Hematopoietic multipotent progenitor cell treated with erythropoietin and hydrocortisone succinate and interleukin-3 and kit ligand, for 8 days (in vitro differentiated cells): ENCODE measurements around the gene TRABD2B.
A peak's percentile ranks its signal among the peaks of the same experiment; 100 is the strongest.

ENCODE experiments used
- DNase-seq: peaks from one replicate; pipeline ENCODE4 v3.0.0-alpha.2; 2015

The TRABD2B gene

DNA sequence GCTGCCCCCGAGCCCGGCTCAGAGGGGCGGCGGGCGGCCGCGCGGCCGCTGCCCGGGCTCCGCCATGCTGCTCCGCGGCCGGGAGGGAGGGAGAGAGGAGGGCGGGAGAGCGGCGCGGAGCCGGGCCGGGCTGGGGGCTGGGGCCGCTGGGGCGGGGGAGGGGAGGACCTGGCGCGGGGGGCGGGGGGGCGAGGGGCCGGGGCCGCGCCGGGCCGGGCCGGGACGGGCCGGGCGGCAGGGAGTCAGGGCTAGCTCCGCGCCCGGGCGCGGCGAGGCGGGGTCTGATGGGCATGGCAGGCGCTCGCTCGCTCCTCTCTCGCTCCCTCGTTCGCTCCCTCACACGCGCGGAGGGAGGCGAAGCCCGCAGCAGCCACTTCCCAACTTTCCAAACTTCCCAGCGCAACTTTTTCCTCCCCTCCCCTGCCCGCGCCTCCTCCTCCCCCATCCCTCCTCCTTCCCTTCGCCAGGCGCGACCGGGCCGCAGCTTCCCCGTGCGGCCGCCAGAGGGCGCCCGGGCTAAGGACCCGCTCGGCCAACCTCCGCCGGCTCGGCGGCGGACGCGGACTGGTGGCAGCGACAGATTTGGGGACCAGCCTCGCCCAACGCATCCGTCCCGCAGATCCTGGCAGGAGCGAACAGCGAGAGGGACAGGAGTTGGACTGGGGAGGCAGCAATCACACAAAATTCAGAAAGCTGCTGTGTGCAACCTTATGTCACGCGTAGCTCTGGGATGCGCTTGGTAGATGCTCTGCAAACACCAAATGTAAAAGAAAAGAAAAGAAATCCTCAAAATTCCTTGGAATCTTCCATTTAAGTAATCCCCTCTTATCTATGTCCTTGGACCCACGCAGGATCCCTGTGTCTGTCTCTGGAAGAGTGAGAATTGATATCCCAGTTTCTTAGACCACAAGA is at the start of gene TRABD2B:
TRABD2B (minus strand) TSS at position 97 of the 912 bp plus-strand sequence.
- peak; percentile 55 for DNase-seq

- DNase-seq, result no peak
Observed at GRCh38 chr1:48044311-48044710, 47.1 kb upstream of the TRABD2B start.

GRCh38 chr1:48043622-48044021 is 46.4 kb upstream of the TRABD2B start:
- DNase-seq, result no peak

DNA sequence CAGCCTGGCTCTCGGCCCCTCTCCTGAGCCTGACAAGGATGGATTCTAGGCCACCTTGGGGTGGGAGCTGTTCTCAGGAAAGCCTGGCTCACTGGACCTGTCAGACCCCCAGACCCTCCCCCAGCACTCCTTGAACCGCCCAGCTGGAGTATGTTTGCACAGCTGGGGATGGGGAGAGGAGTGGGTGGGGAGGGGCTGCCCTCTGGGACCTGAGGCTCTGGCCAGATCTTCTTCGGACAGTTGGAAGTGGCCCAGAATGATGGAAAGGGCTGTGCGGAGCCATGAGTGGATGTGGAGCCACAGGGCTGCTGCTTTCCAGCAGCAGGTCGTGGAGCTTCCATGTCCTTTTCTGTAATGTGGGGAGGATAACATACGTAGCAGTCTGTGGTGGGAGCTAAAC is 43.0 kb upstream of the TRABD2B start:
- no peak for DNase-seq

GRCh38 chr1:48039088-48040054 is 42.2 kb upstream of the TRABD2B start:
- no peak for DNase-seq

- DNase-seq, result no peak
Observed at GRCh38 chr1:48038270-48038767, 41.1 kb upstream of the TRABD2B start.

- no peak for DNase-seq
Observed at GRCh38 chr1:48036710-48037355, 39.6 kb upstream of the TRABD2B start.

DNA sequence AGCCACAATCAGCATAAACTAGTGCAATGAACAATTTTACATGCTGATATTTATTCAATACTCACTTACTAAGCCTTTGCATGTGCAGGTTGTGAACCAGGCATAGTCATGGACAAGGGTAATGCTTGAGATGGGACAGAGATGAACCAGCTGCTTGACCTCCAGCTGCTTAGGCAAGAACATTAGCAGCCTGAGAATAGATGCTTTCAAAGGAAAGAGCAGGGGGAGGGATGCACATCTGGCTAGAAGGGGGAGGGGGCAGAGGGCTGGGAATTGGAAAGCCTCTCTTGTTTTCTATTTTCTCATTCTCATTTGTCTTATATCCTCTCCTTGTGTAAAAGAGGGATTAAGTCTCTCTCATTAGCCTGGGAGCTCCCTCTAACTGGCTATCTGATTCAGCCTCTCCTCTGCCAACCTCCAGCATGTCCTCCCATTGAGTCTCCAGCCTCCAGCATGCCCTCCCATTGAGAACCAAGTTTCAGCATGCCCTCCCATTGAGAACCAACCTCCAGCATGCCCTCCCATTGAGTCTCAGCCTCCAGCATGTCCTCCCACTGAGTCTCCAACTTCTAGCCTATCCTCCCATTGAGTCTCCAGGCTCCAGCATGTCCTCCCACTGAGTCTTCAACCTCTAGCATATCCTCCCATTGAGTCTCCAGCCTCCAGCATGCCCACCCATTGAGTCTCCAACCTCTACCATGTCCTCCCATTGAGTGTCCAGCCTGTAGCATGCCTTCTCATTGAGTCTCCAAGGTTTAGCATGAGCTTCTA is 38.4 kb upstream of the TRABD2B start:
- DNase-seq, result no peak

DNA sequence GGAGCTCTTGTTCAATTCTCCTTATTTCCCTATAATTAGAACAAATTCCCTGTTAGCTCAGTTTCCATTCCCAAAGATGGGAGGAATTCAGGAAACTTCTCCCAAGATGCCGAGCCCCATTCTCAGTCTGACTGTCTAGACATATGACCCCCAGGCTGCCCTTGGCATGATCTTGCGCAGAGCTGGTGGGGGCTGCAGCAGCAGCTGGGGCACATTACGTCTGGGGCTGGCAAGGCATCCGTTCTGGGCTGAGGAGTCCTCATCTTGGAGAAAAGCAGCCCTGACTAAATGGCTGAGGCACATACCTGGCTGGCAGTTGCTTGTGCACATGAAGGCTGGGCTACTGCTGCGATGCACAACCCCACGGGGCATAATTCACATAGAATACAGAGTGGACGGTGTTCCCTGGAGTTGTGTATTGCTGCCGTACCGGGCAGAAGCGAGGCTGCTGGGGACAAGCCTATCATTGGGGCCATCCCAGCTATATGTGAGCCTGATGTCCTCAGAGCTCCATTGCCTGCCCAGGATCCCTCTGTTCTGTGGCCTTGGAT is 36.4 kb upstream of the TRABD2B start:
- no peak for DNase-seq

GRCh38 chr1:48031676-48032075 is 34.5 kb upstream of the TRABD2B start:
- no peak for DNase-seq

GRCh38 chr1:48030696-48031365 is 33.6 kb upstream of the TRABD2B start:
- no peak for DNase-seq

- DNase-seq, result no peak
Observed at GRCh38 chr1:48030211-48030610, 33.0 kb upstream of the TRABD2B start.

GRCh38 chr1:48028218-48029069 is 31.3 kb upstream of the TRABD2B start:
- DNase-seq, result no peak

GRCh38 chr1:48027533-48027835 is 30.3 kb upstream of the TRABD2B start:
- no peak for DNase-seq

DNA sequence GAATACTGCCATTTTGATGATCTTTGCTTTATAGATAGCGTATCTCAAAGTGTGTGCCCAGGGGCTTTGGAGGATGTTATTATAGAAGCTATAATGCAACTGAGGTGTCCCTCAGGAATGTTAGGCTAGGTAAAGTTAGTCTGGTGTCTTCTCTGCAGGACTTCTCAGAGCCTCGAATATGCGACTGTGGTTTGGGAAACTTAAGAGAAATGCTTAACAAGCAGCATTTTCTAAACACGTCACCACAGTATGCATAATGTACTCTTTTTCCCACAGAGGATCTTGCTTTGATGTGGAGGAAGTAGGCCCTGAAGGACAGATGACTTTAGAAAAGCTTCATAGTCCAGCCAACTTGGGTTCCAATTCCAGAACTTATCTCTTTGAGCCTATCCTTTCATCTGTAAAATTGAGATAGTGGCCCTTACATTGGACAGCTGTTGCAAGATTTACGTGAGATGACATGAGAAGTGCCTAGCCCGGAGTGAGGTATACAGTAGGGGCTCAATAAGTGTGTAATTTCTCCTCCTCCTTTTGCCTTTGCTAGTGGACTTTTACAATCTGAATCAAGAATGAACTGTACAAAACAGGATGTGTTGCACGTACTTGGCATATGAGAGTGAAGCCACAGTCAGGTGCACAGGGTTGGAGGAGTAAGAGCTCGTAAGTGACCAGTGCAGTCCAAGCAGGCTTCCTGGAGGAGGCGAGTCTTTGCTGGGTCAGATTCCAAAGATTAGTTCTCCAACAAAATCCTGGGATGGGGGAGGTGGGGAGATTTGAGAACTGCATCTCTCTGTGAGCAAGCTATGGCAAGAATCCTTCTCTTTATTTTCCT is 29.7 kb upstream of the TRABD2B start:
- no peak for DNase-seq

- no peak for DNase-seq
Observed at GRCh38 chr1:48026275-48026674, 29.1 kb upstream of the TRABD2B start.

DNA sequence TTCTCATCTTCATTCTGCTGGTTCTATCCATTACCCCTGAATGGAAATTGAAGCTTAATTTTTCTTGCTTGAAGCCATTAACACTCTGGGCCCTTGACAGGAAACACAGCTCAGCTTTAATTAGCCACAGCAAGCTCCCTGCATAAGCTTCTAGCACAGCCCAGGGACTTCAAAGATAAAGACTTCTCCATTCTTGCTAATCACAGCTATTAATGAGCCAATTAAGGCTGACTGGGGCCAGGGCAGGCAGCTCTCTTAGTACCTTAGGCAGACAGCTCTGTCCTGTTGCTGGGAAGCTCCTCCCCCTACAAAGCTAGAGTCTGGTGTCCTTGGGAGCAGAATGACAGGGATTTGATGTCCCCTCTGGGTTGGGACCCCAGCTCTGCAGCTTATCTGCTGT is 27.9 kb upstream of the TRABD2B start:
- DNase-seq, result no peak

DNA sequence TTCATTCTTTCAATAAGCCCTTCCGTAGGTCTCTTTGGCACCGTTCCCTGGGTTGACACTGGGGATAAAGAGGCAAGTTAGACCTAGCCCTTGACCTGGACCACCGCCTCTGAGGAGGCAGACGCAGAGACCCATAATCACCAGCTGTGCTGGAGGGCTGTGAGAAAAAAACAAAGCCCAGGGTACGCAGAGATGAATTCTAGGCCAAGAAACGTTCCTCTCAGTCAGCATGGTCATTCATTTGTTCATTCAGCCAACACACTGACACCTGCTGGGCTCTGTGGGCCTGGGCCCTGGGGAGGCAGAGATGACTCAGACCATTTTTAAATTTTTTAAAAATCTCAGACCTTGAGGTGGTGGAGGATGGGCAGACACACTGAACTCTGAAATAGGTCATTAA is 26.3 kb upstream of the TRABD2B start:
- DNase-seq, result no peak

DNA sequence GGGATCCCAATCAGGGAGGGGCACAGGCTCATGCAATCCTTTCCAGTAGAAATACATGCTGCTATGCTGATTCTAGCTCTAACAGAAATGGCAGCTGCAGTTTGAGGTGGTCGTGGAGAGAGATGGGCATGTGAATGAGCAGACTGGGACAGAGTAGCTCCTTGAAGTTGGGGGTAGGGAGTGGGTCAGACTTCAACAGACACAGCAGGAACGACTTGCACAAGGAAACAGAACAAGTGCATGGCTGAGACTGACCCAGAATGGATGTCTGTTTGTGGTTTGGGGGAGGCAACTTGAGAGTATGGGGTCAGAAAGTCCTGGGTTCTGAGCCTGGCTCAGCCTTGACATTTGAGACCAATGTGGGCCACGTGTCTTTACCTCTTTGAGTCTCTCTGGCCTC is 25.1 kb upstream of the TRABD2B start:
- DNase-seq, result no peak
